Endothelial cell of umbilical vein (primary cell): ENCODE results near the gene DRD1. TPM values are rescaled to one million over a fixed set of nuclear protein-coding genes. Genes with fewer than 3 reads are reported as not detected.

Experiments used
- BruUV-seq: library from RNA; stranded (reverse); fragments of 400-500 nt; replicated peaks from 2 replicates; lab custom pipeline; 2021; lab: Mats Ljungman, UMichigan
- CTCF ChIA-PET: fragments of 300-600, 350-600 bp; sonication (Branson Sonifier 250); formaldehyde crosslinking; loops from one replicate; lab custom pipeline; 2021; ENCODE audit warnings: antibody characterized with exemption, inconsistent platforms; lab: Charles Lee
- POLR2A ChIA-PET: fragments of 300-600, 350-600 bp; sonication (Branson Sonifier 250); formaldehyde crosslinking; loops from one replicate; lab custom pipeline; 2021; ENCODE audit warnings: antibody characterized with exemption, inconsistent platforms; lab: Charles Lee
- DNase-seq: peaks from one replicate; pipeline ENCODE4 v3.0.0-alpha.2; 2011; ENCODE audit warnings: low read depth, low spot score
- FAIRE-seq: peaks from 2 replicates; lab custom pipeline; 2011; peaks lifted over from hg19 to GRCh38; lab: Jason Lieb, UNC
- H2AFZ ChIP-seq: 2 replicates; pipeline ENCODE4 v1.6.0; 2012; ENCODE audit warnings: low read depth, low read length, control low read depth, inconsistent platforms
- H3K27ac ChIP-seq: 2 replicates; pipeline ENCODE4 v1.5.1; 2011; ENCODE audit warnings: low read depth, mild to moderate bottlenecking, control low read depth, low read length, moderate library complexity; ENCODE audit not compliant: insufficient read depth
- H3K27me3 ChIP-seq, 2 experiments: 2 replicates each; pipeline versions ENCODE4 v1.6.0 to v1.6.1; 2011; ENCODE audit warnings: low read length in 2 of 2, mixed read lengths in 1 of 2; ENCODE audit not compliant: control insufficient read depth in 2 of 2, insufficient read depth in 2 of 2
- H3K36me3 ChIP-seq, 2 experiments: 2 replicates in 1 of 2; 3 replicates in 1 of 2; pipeline ENCODE4 v1.5.1; 2011; ENCODE audit warnings: low read length in 2 of 2, mild to moderate bottlenecking in 1 of 2, moderate library complexity in 1 of 2; ENCODE audit not compliant: control insufficient read depth in 2 of 2, insufficient read depth in 2 of 2; ENCODE audit errors: extremely low read depth in 1 of 2
- H3K4me1 ChIP-seq: 3 replicates; pipeline ENCODE4 v1.5.1; 2011; ENCODE audit warnings: mild to moderate bottlenecking, low read length; ENCODE audit not compliant: control insufficient read depth, insufficient read depth; ENCODE audit errors: extremely low read depth
- H3K4me2 ChIP-seq: 2 replicates; pipeline ENCODE4 v1.6.1; 2011; ENCODE audit warnings: low read length, control low read depth, mixed read lengths; ENCODE audit not compliant: insufficient read depth
- H3K4me3 ChIP-seq, 3 experiments: fragments of 200-600 bp in 1 of 3; sonication (generic), shearing (Covaris generic) in 1 of 3; replicated peaks in 1 of 3; 2 replicates each; pipeline ENCODE4 v1.5.1; 2011 to 2016; ENCODE audit warnings: control low read depth in 3 of 3, low read length in 3 of 3, mild to moderate bottlenecking in 2 of 3, inconsistent platforms in 1 of 3, low read depth in 1 of 3, moderate library complexity in 1 of 3; ENCODE audit not compliant: insufficient read depth in 1 of 3
- H3K79me2 ChIP-seq: 2 replicates; pipeline ENCODE4 v1.6.0; 2012; ENCODE audit warnings: low read length, inconsistent platforms; ENCODE audit not compliant: control insufficient read depth, insufficient read depth
- H3K9ac ChIP-seq: replicated peaks from 2 replicates; pipeline ENCODE3; 2011; ENCODE audit warnings: low read length, control low read depth; ENCODE audit not compliant: insufficient read depth; ENCODE audit errors: extremely low read depth
- H3K9me1 ChIP-seq: replicated peaks from 3 replicates; pipeline ENCODE4 v1.6.0; 2011; ENCODE audit warnings: mild to moderate bottlenecking, low read length; ENCODE audit not compliant: control insufficient read depth, insufficient read depth; ENCODE audit errors: extremely low read depth
- H3K9me3 ChIP-seq: replicated peaks from 2 replicates; pipeline ENCODE4 v1.5.1; 2012; ENCODE audit warnings: low read length, inconsistent platforms; ENCODE audit not compliant: control insufficient read depth, insufficient read depth
- H4K20me1 ChIP-seq: replicated peaks from 2 replicates; pipeline ENCODE3; 2011; ENCODE audit warnings: mild to moderate bottlenecking, low read length; ENCODE audit not compliant: control insufficient read depth, insufficient read depth; ENCODE audit errors: extremely low read depth
- CTCF ChIP-seq, 2 donors: IDR thresholded peaks; 1 replicate in 1 of 2; 2 replicates in 1 of 2; pipeline ENCODE4 v1.5.1; 2011; ENCODE audit warnings: low read length in 2 of 2, mild to moderate bottlenecking in 2 of 2, moderate library complexity in 2 of 2, control low read depth in 1 of 2, inconsistent platforms in 1 of 2, low read depth in 1 of 2; ENCODE audit not compliant: insufficient read depth in 1 of 2; ENCODE audit errors: extremely low read depth in 1 of 2
- EZH2 ChIP-seq: IDR thresholded peaks from 2 replicates; pipeline ENCODE4 v1.6.1; 2012; ENCODE audit warnings: borderline replicate concordance, low read depth, mild to moderate bottlenecking, moderate library complexity, low read length, inconsistent platforms; ENCODE audit not compliant: severe bottlenecking
- FOS ChIP-seq: IDR thresholded peaks from 2 replicates; pipeline ENCODE4 v1.6.1; 2011; ENCODE audit warnings: mild to moderate bottlenecking, low read length, moderate library complexity, borderline replicate concordance; ENCODE audit not compliant: insufficient read depth
- GATA2 ChIP-seq: IDR thresholded peaks from 2 replicates; pipeline ENCODE4 v1.7.0; 2011; ENCODE audit warnings: low read depth, mild to moderate bottlenecking, moderate library complexity, mixed read lengths, low read length; ENCODE audit not compliant: insufficient read length, insufficient read depth
- JUN ChIP-seq: IDR thresholded peaks from 2 replicates; pipeline ENCODE4 v1.6.1; 2011; ENCODE audit warnings: borderline replicate concordance, low read depth; ENCODE audit not compliant: insufficient read length, insufficient read depth
- MAX ChIP-seq: IDR thresholded peaks from 2 replicates; pipeline ENCODE4 v1.6.1; 2011; ENCODE audit not compliant: insufficient read depth, insufficient read length
- MYC ChIP-seq: IDR thresholded peaks from one replicate; pipeline ENCODE4 v1.6.1; 2011; ENCODE audit warnings: mild to moderate bottlenecking, low read depth, low read length
- POLR2A ChIP-seq: IDR thresholded peaks from 2 replicates; pipeline ENCODE4 v1.6.1; 2012; ENCODE audit warnings: low read depth, mild to moderate bottlenecking, control low read depth, low read length
- dilution Hi-C: fragments of 300-500 bp; cut with MboI; formaldehyde crosslinking; loops from one replicate; pipeline ENCODE4 v1.15.0; 2019; ENCODE audit warnings: low sequenced_read_pairs; ENCODE audit not compliant: extremely low pct_ligation_motif_present
- intact Hi-C: fragments of 100-400 bp; cut with micrococcal nuclease; formaldehyde crosslinking; loops from one replicate; pipeline ENCODE4 v1.10.0; 2022
- polyA plus RNA-seq, 4 experiments: library from polyadenylated mRNA; depleted of rRNA in 3 of 4; stranded (reverse) in 3 of 4; unstranded in 1 of 4; fragments of >200 nt; gene quantifications; 2 replicates each; pipeline versions ENCODE4 v1.2.1 to v1.2.3, GENCODE V29; 2011 to 2012; ENCODE audit warnings: missing spikeins in 1 of 4
- total RNA-seq: library from RNA; stranded (reverse); gene quantifications from 2 replicates; pipeline ENCODE4 v1.2.3, GENCODE V29; 2021

DRD1 gene
- total and polyA plus RNA-seq, 2 donors (not counting 3 experiments of a cell fraction or from before 2014, with no cell fraction given): not detected

- dilution Hi-C loops: no loop called here
- POLR2A ChIA-PET: no interaction called here
These were observed 5.6 kb downstream of the DRD1 start for GRCh38 chr5:175438234-175438857.

More at GRCh38 chr5:175438234-175438857, 5.6 kb downstream of the DRD1 start:
- H3K9ac ChIP-seq: no peak overlapping the region
- CTCF ChIA-PET: no interaction called here
- no peak overlapping the region for H3K4me3 ChIP-seq
- no peaks in the 10 kb centered on the region for H3K79me2 ChIP-seq
- H3K4me2 ChIP-seq: no peak overlapping the region
- DNase-seq (no peak), FAIRE-seq (no peak)
- H3K9me1 ChIP-seq: no peaks in the 10 kb centered on the region
- no peak overlapping the region for H3K27ac ChIP-seq
- H3K36me3 ChIP-seq: no peaks in the 10 kb centered on the region
- TF ChIP-seq GATA2 (no peak), CTCF (IDR thresholded peaks at IDR 0.05; ENCODE audit: extremely low read depth in 1 of 2, insufficient read depth in 1 of 2, low read depth in 1 of 2, low read length in 2 of 2) (no peak), MAX (no peak), EZH2 (no peak), JUN (no peak), MYC (no peak), POLR2A (no peak), FOS (no peak)
- H2AFZ ChIP-seq: no peak overlapping the region
- H3K9me3 ChIP-seq: no peaks in the 10 kb centered on the region
- no peaks in the 10 kb centered on the region for H3K4me1 ChIP-seq
- no peaks in the 10 kb centered on the region for H4K20me1 ChIP-seq
- peaks cover 0 to under 1% of the 10 kb centered on the region in 2 experiments for H3K27me3 ChIP-seq
- no TSS peak for BruUV-seq
- intact Hi-C loops: no loop called here
